ENCODE results near the gene MYO10. TPM values are rescaled to one million over a fixed set of nuclear protein-coding genes. Genes with fewer than 3 reads are reported as not detected.

MYO10 gene
- total RNA-seq, 1 donor from 2014 or later, result 80.2 TPM

DNA sequence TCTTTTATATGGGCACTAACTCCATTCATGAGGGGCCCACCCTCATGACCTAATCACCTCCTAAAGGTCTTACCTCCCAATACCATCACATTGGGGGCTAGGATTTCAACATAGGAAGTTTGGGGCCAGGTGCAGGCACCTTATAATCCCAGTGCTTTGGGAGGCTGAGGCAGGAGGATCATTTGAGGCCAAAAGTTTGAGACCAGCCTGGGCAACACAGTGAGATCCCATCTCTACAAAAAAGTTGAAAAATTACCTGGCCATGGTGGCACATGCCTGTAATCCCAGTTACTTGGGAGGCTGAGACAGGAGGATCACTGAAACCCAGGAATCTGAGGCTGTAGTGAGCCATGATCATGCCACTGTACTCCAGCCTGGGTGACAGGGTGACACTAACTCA is 76.7 kb downstream of the MYO10 start:
- peaks cover 5% of the 10 kb centered on the region for H3K36me3 Mint-ChIP-seq (ENCODE audit: low read depth, unreplicated experiment)
- Histone ChIP-seq H3K27ac (ENCODE audit: low read depth, low read length) (no peak overlapping the region), H3K27me3 (ENCODE audit: insufficient read depth, low read length) (no peaks in the 10 kb centered on the region), H3K9ac (ENCODE audit: low read length) (no peak overlapping the region), H3K4me1 (ENCODE audit: insufficient read depth, low read length) (no peaks in the 10 kb centered on the region), H3K36me3 (ENCODE audit: insufficient read depth, low read length) (no peaks in the 10 kb centered on the region), H3K9me3 (ENCODE audit: insufficient read depth, low read depth, low read length) (no peaks in the 10 kb centered on the region), H2AFZ (ENCODE audit: low read depth, low read length) (no peak overlapping the region), H3K79me2 (ENCODE audit: insufficient read depth, low read length) (peaks cover 100% of the 10 kb centered on the region), H3K4me3 (ENCODE audit: insufficient read depth, low read depth, low read length) (no peak overlapping the region), H4K20me1 (ENCODE audit: insufficient read depth, low read length) (peaks cover 96% of the 10 kb centered on the region), H3K4me2 (ENCODE audit: low read length) (no peak overlapping the region)
- H3K27ac Mint-ChIP-seq (ENCODE audit: unreplicated experiment), result no peak overlapping the region
- H3K4me1 Mint-ChIP-seq (ENCODE audit: low read depth, unreplicated experiment), result peaks cover 22% of the 10 kb centered on the region
- H3K4me3 Mint-ChIP-seq (ENCODE audit: unreplicated experiment), result no peak overlapping the region
- H3K9me3 Mint-ChIP-seq (ENCODE audit: unreplicated experiment), result no peaks in the 10 kb centered on the region
- TF ChIP-seq, protein P1, sequence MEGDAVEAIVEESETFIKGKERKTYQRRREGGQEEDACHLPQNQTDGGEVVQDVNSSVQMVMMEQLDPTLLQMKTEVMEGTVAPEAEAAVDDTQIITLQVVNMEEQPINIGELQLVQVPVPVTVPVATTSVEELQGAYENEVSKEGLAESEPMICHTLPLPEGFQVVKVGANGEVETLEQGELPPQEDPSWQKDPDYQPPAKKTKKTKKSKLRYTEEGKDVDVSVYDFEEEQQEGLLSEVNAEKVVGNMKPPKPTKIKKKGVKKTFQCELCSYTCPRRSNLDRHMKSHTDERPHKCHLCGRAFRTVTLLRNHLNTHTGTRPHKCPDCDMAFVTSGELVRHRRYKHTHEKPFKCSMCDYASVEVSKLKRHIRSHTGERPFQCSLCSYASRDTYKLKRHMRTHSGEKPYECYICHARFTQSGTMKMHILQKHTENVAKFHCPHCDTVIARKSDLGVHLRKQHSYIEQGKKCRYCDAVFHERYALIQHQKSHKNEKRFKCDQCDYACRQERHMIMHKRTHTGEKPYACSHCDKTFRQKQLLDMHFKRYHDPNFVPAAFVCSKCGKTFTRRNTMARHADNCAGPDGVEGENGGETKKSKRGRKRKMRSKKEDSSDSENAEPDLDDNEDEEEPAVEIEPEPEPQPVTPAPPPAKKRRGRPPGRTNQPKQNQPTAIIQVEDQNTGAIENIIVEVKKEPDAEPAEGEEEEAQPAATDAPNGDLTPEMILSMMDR (IDR thresholded peaks at IDR 0.05; ENCODE audit: insufficient read depth, low read depth, low read length), result no peak
- TF ChIP-seq EZH2 (IDR thresholded peaks at IDR 0.05; ENCODE audit: insufficient read depth, low read length), result no peak
- H3K27me3 Mint-ChIP-seq (ENCODE audit: low read depth, unreplicated experiment), result no peaks in the 10 kb centered on the region
- FAIRE-seq (no peak), DNase-seq (ENCODE audit: low read depth) (no peak)

DNA sequence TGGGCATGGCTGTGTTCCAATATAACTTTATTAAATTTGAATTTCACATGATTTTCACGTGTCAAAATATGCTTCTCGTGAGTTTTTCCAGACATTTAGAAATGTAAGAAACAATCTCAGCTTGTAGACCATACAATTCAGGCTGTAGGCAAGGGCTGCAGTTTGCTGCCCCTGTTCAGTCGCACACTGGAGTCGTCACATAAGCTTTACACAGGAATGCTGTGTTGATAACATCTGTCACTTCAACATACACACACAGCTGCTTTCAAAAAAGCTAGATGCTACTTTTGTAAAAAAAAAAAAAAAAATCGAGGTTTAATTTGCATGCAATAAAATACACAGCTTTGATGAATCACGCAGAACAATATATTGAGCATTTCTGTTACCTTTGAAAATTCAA is 77.9 kb downstream of the MYO10 start:
- Histone ChIP-seq H3K9ac (ENCODE audit: low read length) (no peak overlapping the region), H3K36me3 (ENCODE audit: insufficient read depth, low read length) (no peaks in the 10 kb centered on the region), H3K79me2 (ENCODE audit: insufficient read depth, low read length) (peaks cover 99% of the 10 kb centered on the region), H2AFZ (ENCODE audit: low read depth, low read length) (no peak overlapping the region), H3K4me2 (ENCODE audit: low read length) (no peak overlapping the region), H3K9me3 (ENCODE audit: insufficient read depth, low read depth, low read length) (no peaks in the 10 kb centered on the region), H3K27ac (ENCODE audit: low read depth, low read length) (no peak overlapping the region), H3K4me3 (ENCODE audit: insufficient read depth, low read depth, low read length) (no peak overlapping the region), H3K4me1 (ENCODE audit: insufficient read depth, low read length) (no peaks in the 10 kb centered on the region), H3K27me3 (ENCODE audit: insufficient read depth, low read length) (no peaks in the 10 kb centered on the region), H4K20me1 (ENCODE audit: insufficient read depth, low read length) (peaks cover 95% of the 10 kb centered on the region)
- no peak for DNase-seq (ENCODE audit: low read depth)
- H3K4me1 Mint-ChIP-seq (ENCODE audit: low read depth, unreplicated experiment), result peaks cover 24% of the 10 kb centered on the region
- H3K4me3 Mint-ChIP-seq (ENCODE audit: unreplicated experiment), result no peak overlapping the region
- no peaks in the 10 kb centered on the region for H3K9me3 Mint-ChIP-seq (ENCODE audit: unreplicated experiment)
- H3K27me3 Mint-ChIP-seq (ENCODE audit: low read depth, unreplicated experiment), result no peaks in the 10 kb centered on the region
- no peak overlapping the region for H3K27ac Mint-ChIP-seq (ENCODE audit: unreplicated experiment)
- no peak for TF ChIP-seq EZH2 (IDR thresholded peaks at IDR 0.05; ENCODE audit: insufficient read depth, low read length)
- TF ChIP-seq, protein P1 (IDR thresholded peaks at IDR 0.05; ENCODE audit: insufficient read depth, low read depth, low read length), result no peak
- H3K36me3 Mint-ChIP-seq (ENCODE audit: low read depth, unreplicated experiment), result peaks cover 5% of the 10 kb centered on the region
- FAIRE-seq, result no peak

DNA sequence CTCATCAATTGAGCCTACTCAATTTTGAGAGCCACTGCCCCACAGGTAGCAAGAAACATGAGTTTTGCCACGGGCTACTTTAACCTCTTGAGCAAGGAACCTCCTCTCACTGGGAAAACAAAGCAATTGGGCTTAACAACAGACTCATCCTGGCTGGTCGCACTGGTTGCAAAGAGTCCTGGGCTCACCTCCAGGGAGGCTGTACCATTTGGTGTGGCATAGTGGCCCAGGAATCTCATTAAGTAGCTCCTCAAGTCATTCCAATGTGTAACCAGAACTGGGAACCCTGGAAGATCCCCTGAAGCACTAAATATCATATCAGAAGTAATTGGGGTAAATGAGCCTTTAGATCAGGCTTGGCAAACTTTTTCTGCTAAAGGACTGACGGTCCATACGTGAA is 78.5 kb downstream of the MYO10 start:
- no peak overlapping the region for H3K4me2 ChIP-seq (ENCODE audit: low read length)
- no peaks in the 10 kb centered on the region for H3K4me1 ChIP-seq (ENCODE audit: insufficient read depth, low read length)
- DNase-seq (ENCODE audit: low read depth), result no peak
- no peaks in the 10 kb centered on the region for H3K27me3 ChIP-seq (ENCODE audit: insufficient read depth, low read length)
- H3K27me3 Mint-ChIP-seq (ENCODE audit: low read depth, unreplicated experiment), result no peaks in the 10 kb centered on the region
- H3K4me3 Mint-ChIP-seq (ENCODE audit: unreplicated experiment), result no peak overlapping the region
- H3K9ac ChIP-seq (ENCODE audit: low read length), result no peak overlapping the region
- no peaks in the 10 kb centered on the region for H3K9me3 ChIP-seq (ENCODE audit: insufficient read depth, low read depth, low read length)
- H3K79me2 ChIP-seq (ENCODE audit: insufficient read depth, low read length), result peaks cover 98% of the 10 kb centered on the region
- peaks cover 5% of the 10 kb centered on the region for H3K36me3 Mint-ChIP-seq (ENCODE audit: low read depth, unreplicated experiment)
- H3K36me3 ChIP-seq (ENCODE audit: insufficient read depth, low read length), result no peaks in the 10 kb centered on the region
- TF ChIP-seq, protein P1 (IDR thresholded peaks at IDR 0.05; ENCODE audit: insufficient read depth, low read depth, low read length), result no peak
- no peak for TF ChIP-seq EZH2 (IDR thresholded peaks at IDR 0.05; ENCODE audit: insufficient read depth, low read length)
- H3K27ac ChIP-seq (ENCODE audit: low read depth, low read length), result no peak overlapping the region
- H3K4me3 ChIP-seq (ENCODE audit: insufficient read depth, low read depth, low read length), result no peak overlapping the region
- peaks cover 21% of the 10 kb centered on the region for H3K4me1 Mint-ChIP-seq (ENCODE audit: low read depth, unreplicated experiment)
- peaks cover 93% of the 10 kb centered on the region for H4K20me1 ChIP-seq (ENCODE audit: insufficient read depth, low read length)
- no peak overlapping the region for H2AFZ ChIP-seq (ENCODE audit: low read depth, low read length)
- no peak overlapping the region for H3K27ac Mint-ChIP-seq (ENCODE audit: unreplicated experiment)
- FAIRE-seq, result no peak
- H3K9me3 Mint-ChIP-seq (ENCODE audit: unreplicated experiment), result no peaks in the 10 kb centered on the region
